ENCODE results near the gene TLR4. TPM values are rescaled to one million over a fixed set of nuclear protein-coding genes. Genes with fewer than 3 reads are reported as not detected.

The TLR4 gene
- total RNA-seq, 1 experiment from 2014 or later = 0.07 TPM

- Histone ChIP-seq H2AFZ (ENCODE audit: low read length) (no peak overlapping the region), H3K27ac (ENCODE audit: insufficient read length, low read depth, low read length) (no peak overlapping the region), H4K91ac (ENCODE audit: insufficient read length, low read depth, low read length) (no peak overlapping the region), H2BK20ac (ENCODE audit: low read depth, low read length, poor library complexity, severe bottlenecking) (no peak overlapping the region), H3K4ac (ENCODE audit: low read depth, low read length) (no peak overlapping the region), H2AK5ac (ENCODE audit: insufficient read length, low read length) (no peak overlapping the region), H3K4me1 (ENCODE audit: insufficient read depth, low read length) (no peaks in the 10 kb centered on the region), H3K23me2 (ENCODE audit: insufficient read length, low read depth, low read length, poor library complexity, severe bottlenecking) (no peaks in the 10 kb centered on the region), H2BK15ac (ENCODE audit: low read depth, low read length) (no peak overlapping the region), H3K18ac (ENCODE audit: insufficient read length, low read depth, low read length) (no peak overlapping the region), H2BK120ac (ENCODE audit: low read depth, low read length, poor library complexity, severe bottlenecking) (no peak overlapping the region), H3K4me2 (ENCODE audit: insufficient read depth, insufficient read length, low read length) (no peak overlapping the region), H3K9ac (ENCODE audit: extremely low read depth, insufficient read length, low read length) (no peak overlapping the region), H4K8ac (replicated peaks; ENCODE audit: insufficient read length, low read depth, low read length) (no peak overlapping the region), H2BK5ac (ENCODE audit: insufficient read length, low read length) (no peak overlapping the region), H3K79me1 (ENCODE audit: insufficient read depth, low read depth, low read length, poor library complexity, severe bottlenecking) (no peaks in the 10 kb centered on the region), H3K23ac (ENCODE audit: insufficient read length, low read depth, low read length) (no peak overlapping the region), H4K20me1 (ENCODE audit: control insufficient read depth, insufficient read depth, insufficient read length) (no peaks in the 10 kb centered on the region), H4K5ac (ENCODE audit: insufficient read length, low read depth, low read length) (no peak overlapping the region), H3K14ac (ENCODE audit: insufficient read depth, low read length) (no peak overlapping the region), H3K56ac (ENCODE audit: insufficient read length, low read depth, low read length) (no peak overlapping the region), H3K27me3 (ENCODE audit: insufficient read depth, low read length) (no peaks in the 10 kb centered on the region), H2BK12ac (ENCODE audit: insufficient read length, low read depth, low read length) (no peak overlapping the region), H3T11ph (ENCODE audit: low read length) (no peak overlapping the region), H3K79me2 (ENCODE audit: insufficient read depth, low read length) (no peaks in the 10 kb centered on the region), H3K9me3 (ENCODE audit: control insufficient read depth, low read depth, low read length) (no peaks in the 10 kb centered on the region)
- H3K36me3 Mint-ChIP-seq (ENCODE audit: insufficient read depth in 1 of 3, low read depth in 3 of 3) = no peaks in the 10 kb centered on the region; a peak in 1 of 7 replicates
- H3K27ac Mint-ChIP-seq = peak overlapping the region in 1 of 3 experiments; percentile 31; a peak in 1 of 7 replicates
- H3K4me3 Mint-ChIP-seq = no peak overlapping the region
- no peaks in the 10 kb centered on the region; the same call in 1 of the 2 replicates for H3K27me3 Mint-ChIP-seq (ENCODE audit: low read depth)
- 0 out of 4 replicates have a peak, but pooled peaks cover 0 to 2% of the 10 kb centered on the region in 2 experiments for H3K4me1 Mint-ChIP-seq
- H3K9me3 Mint-ChIP-seq = peaks cover 0 to 3% of the 10 kb centered on the region in 2 experiments; a peak in 1 of 5 replicates
- no CpG with 5 or more reads among the region's 2 CpGs for whole genome bisulfite sequencing (ENCODE audit: extremely low coverage, insufficient read length, low lambda C conversion rate)
- DNase-seq = no peak
- TF ChIP-seq CTCF (conservative IDR thresholded peaks at IDR 0.05) = no peak
These were observed 46.2 kb downstream of the TLR4 start for GRCh38 chr9:117750401-117750800.
